ENCODE results near the gene HIPK1.

Gene HIPK1

DNA sequence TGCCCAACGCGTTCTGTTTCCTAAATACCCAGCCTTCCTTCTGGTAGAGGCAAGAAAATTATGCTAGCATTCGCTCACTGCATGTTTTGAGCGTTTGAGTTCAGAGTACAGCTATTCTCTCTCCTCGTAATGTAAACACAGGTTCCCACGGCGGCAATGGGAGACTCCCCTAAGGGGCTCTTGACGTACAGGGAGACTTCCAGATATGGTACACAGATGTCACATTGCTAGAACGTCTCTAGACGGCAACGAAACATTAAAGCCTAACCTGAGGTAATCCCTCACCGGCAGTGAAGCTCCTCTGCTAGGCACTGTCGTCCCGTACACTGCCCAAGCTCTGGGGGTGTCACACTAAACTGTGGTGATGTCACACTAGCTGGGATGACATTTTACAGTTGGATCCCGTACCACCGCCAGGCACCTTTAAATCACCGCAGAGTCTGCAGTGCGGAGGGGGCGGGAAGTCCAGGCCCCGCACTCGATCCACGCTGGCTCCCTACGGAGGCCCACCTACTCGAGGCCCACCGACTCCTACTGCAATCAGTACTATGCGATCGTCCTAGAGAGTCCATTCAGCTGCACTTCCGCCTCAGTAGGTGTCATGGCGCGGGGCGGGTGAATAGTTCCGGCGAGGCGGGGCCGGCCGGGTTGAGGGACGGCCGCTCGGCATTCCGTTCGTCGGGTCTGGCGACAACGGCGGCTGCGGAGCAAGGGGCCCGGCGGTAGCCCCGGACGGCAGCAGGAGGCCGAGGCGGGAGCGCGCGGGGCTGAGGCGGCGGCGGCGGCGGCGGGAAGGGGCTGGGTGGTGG, at the start of gene HIPK1:
HIPK1 (plus strand) TSS at position 384 of the 809 bp plus-strand sequence.
- DNase-seq (ENCODE audit: extremely low read depth, low read depth) = peak; percentile 58
- TF ChIP-seq, protein P1, sequence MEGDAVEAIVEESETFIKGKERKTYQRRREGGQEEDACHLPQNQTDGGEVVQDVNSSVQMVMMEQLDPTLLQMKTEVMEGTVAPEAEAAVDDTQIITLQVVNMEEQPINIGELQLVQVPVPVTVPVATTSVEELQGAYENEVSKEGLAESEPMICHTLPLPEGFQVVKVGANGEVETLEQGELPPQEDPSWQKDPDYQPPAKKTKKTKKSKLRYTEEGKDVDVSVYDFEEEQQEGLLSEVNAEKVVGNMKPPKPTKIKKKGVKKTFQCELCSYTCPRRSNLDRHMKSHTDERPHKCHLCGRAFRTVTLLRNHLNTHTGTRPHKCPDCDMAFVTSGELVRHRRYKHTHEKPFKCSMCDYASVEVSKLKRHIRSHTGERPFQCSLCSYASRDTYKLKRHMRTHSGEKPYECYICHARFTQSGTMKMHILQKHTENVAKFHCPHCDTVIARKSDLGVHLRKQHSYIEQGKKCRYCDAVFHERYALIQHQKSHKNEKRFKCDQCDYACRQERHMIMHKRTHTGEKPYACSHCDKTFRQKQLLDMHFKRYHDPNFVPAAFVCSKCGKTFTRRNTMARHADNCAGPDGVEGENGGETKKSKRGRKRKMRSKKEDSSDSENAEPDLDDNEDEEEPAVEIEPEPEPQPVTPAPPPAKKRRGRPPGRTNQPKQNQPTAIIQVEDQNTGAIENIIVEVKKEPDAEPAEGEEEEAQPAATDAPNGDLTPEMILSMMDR (IDR thresholded peaks at IDR 0.05; ENCODE audit: low read depth, low read length) = no peak

DNA sequence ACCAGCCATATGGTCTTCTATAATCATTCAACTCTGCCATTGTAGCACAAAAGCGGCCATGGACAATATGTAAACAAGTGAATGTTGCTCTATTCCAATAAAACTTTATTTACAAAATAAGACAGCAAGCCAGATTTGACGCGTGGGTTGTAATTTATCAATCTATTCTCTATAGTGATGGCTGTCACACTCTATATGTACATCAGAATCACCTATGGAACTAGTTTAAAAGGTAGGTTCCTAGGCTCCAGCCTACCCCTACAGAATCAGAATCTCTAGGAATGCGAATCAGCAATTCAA, 49.4 kb upstream of the HIPK1 start:
- TF ChIP-seq, protein P1 (IDR thresholded peaks at IDR 0.05; ENCODE audit: low read depth, low read length) = no peak
- DNase-seq (ENCODE audit: extremely low read depth, low read depth) = no peak

DNA sequence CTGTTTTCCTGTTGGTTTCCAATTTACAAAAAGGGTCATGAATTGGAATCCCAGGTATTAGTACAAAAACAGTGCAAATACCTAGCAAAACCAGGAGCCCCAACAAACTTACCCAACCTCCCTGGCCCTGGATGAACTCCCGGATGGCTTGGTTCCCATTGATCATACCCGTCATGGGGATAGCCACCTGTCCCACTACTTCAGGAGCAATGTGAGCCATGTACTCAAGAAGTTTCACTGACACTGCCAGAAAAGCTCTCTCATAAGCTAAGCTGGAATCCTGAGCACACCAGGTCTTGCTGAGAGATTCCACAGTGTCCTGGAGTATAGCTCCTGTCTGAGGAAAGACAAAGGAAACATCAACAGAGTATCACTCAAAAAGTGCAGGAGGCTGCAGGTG, 47.5 kb upstream of the HIPK1 start:
- TF ChIP-seq, protein P1 (IDR thresholded peaks at IDR 0.05; ENCODE audit: low read depth, low read length) = no peak
- no peak for DNase-seq (ENCODE audit: extremely low read depth, low read depth)

DNA sequence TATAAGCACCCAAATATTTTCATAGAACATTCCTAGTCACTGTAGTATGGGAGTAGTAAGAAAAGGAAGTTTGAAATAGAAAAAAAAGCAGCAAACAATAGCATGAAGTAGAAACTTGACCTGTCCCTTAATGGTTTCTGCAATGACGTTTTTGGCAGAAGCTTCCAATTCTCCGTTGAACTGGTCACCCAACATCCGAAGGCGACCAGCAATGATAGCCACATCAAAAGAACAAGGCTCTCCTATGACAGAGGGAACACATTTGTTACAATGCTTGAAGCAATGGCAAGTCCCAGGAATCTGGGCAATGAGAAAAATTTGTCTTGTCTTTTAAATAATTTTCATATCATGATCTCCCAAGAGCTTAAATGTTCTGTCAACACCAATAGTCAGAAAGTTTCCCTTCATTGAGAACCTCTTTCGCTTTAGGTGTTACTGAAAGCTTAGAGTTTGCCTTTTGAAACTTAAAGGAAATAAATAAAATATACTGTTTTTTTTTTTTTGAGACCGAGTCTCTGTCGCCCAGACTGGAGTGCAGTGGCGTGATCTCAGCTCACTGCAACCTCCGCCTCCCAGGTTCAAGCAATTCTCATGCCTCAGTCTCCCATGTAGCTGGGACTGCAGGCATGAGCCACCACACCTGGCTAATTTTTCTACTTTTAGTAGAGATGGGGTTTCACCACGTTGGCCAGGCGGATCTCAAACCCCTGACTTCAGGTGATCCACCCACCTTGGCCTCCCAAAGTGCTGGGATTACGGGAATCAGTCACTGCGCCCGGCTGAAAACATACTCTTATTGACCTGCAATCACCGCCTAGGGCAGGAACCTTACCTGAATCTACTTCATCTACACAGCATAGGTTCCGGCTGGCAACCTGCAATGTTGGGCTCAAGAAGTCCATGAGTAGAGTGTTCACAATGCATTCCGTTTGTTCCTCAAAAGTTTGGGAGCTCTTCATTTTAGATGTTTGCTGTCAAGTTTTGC, 42.4 kb upstream of the HIPK1 start:
- DNase-seq (ENCODE audit: extremely low read depth, low read depth) = no peak
- TF ChIP-seq, protein P1 (IDR thresholded peaks at IDR 0.05; ENCODE audit: low read depth, low read length) = no peak

DNA sequence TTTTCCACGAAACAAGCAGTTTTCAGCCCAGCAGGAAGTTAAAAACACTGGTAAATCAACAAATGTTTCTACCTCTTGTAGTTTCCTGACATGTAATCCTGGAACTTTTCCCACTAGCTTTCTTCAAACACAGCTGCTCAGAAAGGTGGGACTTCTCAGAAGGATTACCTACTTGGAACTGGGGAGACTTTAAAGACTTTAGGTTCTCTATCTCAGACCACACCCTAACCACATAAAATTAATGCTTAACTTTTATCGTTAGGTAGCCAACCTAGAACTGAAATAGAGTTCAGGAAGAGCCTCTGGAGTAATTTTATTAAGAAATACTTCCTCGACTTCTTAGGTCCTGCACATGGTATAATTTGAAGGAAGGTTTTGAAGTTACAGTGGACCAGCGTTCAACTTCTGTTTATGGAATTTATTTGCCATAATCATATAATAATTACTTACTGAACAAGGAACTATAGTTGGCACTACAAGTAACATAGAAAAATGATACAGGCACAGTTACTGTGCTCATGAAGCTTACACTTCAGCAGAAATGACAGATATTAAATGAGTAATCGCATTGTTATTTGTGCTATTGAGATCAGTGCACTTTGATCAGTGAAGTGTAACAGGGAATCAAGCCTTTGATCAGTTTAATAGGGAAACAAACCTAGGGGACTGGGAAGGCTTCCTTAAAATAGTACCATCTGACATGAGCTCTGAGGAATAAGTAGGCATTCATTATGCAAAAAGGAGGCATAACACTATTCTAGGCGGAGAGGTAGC, 41.5 kb upstream of the HIPK1 start, which contains the start of gene BCL2L15:
BCL2L15 (minus strand) TSS at position 180 of the 774 bp plus-strand sequence. CDS start 206 bp downstream, outside the sequence.
- DNase-seq (ENCODE audit: extremely low read depth, low read depth) = no peak
- TF ChIP-seq, protein P1 (IDR thresholded peaks at IDR 0.05; ENCODE audit: low read depth, low read length) = no peak

DNA sequence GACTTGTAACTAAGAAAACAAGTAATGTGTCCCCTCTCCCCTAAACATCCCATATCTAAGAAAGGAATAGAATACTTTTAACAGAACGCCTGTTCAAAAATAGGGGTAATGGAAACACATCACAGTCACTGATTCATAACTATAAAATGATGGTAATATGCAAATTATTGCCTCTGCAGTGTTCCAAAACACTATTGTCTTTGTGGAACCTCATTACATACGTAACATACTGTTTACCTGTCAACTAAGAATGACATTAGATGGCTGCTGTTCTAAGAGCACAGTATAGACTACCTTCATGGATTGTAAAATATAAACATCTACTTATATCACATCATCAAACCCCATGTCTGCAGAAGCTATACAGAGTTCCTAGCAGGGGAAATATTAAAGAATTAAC, 38.3 kb upstream of the HIPK1 start:
- DNase-seq (ENCODE audit: extremely low read depth, low read depth) = no peak
- TF ChIP-seq, protein P1 (IDR thresholded peaks at IDR 0.05; ENCODE audit: low read depth, low read length) = no peak

All from AG09319 (cell line).